Calu3 (cell line): ENCODE data around the gene CARD10. TPM values are rescaled to one million over a fixed set of nuclear protein-coding genes. Genes with fewer than 3 reads are reported as not detected.

ENCODE experiments used
- BruUV-seq: library from RNA; stranded (reverse); fragments of 400-500 nt; replicated peaks from 2 replicates; lab custom pipeline; 2021; lab: Mats Ljungman, UMichigan
- CTCF ChIA-PET: fragments of 300-600 bp; sonication (Branson Sonifier 250); formaldehyde crosslinking; loops from one replicate; lab custom pipeline; 2022; ENCODE audit warnings: antibody characterized with exemption; lab: Charles Lee
- DNase-seq: peaks from one replicate; pipeline ENCODE4 v3.0.0; 2022
- H3K27ac Mint-ChIP-seq: one replicate; pipeline ENCODE4 v1.8.0; 2022; ENCODE audit warnings: mixed read lengths; ENCODE audit not compliant: unreplicated experiment
- H3K27me3 Mint-ChIP-seq: one replicate; pipeline ENCODE4 v1.8.0; 2022; ENCODE audit warnings: mixed read lengths; ENCODE audit not compliant: unreplicated experiment
- H3K36me3 Mint-ChIP-seq: one replicate; pipeline ENCODE4 v1.8.0; 2022; ENCODE audit warnings: mild to moderate bottlenecking, moderate library complexity, mixed read lengths; ENCODE audit not compliant: insufficient read depth, unreplicated experiment
- H3K4me1 Mint-ChIP-seq: one replicate; pipeline ENCODE4 v1.8.0; 2022; ENCODE audit warnings: mild to moderate bottlenecking, low read depth, mixed read lengths; ENCODE audit not compliant: unreplicated experiment
- H3K4me3 Mint-ChIP-seq: one replicate; pipeline ENCODE4 v1.8.0; 2022; ENCODE audit warnings: mild to moderate bottlenecking, low read depth, moderate library complexity, mixed read lengths; ENCODE audit not compliant: unreplicated experiment
- H3K9me3 Mint-ChIP-seq: one replicate; pipeline ENCODE4 v1.8.0; 2022; ENCODE audit warnings: low read depth, mixed read lengths; ENCODE audit not compliant: unreplicated experiment
- intact Hi-C: fragments of 100-400 bp; cut with micrococcal nuclease; formaldehyde crosslinking; loops from one replicate; pipeline ENCODE4 v1.10.0; 2022; ENCODE audit not compliant: unreplicated experiment
- total RNA-seq: library from RNA; stranded (reverse); gene quantifications from 2 replicates; pipeline ENCODE4 v1.2.3, GENCODE V29; 2022
- TF ChIP-seq, protein P1 (sequence below): fragments of 200-600 bp; IDR thresholded peaks from one replicate; pipeline ENCODE4 v1.8.0; 2022; ENCODE audit warnings: antibody characterized with exemption; ENCODE audit not compliant: unreplicated experiment

The CARD10 gene
- total RNA-seq, 1 experiment from 2014 or later = 49.2 TPM

DNA sequence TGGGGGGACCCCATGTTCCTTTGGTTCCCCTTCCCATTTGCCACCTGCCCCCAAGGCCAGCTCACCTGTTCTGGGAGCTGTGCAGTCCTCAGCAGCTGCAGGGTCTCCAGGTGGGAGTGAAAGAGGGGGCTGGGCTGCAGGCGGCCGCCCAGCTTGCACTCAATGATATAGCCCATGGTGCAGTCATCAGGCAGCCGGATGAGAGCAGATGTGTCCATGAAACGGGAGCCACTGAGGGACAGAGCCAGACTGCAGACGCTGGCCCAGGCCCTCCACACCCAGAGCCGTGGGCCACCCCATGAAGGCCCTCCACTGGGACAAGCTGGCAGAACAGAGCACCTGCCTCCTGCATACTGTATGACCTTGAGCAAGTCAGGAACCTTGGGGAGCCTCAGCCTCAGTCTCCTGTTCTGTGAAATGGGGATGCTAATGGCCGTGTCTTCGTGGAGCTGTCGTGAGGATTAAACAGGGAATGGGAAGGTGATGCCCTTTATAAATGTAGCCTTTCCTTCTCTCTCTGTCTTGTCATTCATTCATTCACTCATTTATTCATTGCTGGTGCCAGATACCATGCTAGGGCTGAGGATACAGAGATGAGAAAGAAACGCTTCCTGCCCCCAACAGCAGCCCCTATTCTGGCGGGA, 44.6 kb downstream of the CARD10 start:
- no TSS peak for BruUV-seq
- no peaks in the 10 kb centered on the region for H3K27me3 Mint-ChIP-seq
- CTCF ChIA-PET = interaction anchor here (0.6 to 0.7 kb wide), 2 partner anchors 143 to 343 kb away, joined by 3 read pairs; no protein-coding TSS in a partner anchor
- DNase-seq = no peak
- TF ChIP-seq, protein P1, sequence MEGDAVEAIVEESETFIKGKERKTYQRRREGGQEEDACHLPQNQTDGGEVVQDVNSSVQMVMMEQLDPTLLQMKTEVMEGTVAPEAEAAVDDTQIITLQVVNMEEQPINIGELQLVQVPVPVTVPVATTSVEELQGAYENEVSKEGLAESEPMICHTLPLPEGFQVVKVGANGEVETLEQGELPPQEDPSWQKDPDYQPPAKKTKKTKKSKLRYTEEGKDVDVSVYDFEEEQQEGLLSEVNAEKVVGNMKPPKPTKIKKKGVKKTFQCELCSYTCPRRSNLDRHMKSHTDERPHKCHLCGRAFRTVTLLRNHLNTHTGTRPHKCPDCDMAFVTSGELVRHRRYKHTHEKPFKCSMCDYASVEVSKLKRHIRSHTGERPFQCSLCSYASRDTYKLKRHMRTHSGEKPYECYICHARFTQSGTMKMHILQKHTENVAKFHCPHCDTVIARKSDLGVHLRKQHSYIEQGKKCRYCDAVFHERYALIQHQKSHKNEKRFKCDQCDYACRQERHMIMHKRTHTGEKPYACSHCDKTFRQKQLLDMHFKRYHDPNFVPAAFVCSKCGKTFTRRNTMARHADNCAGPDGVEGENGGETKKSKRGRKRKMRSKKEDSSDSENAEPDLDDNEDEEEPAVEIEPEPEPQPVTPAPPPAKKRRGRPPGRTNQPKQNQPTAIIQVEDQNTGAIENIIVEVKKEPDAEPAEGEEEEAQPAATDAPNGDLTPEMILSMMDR = no peak
- H3K36me3 Mint-ChIP-seq = peaks cover 8% of the 10 kb centered on the region
- intact Hi-C loops = no loop called here
- H3K9me3 Mint-ChIP-seq = no peaks in the 10 kb centered on the region
- no peak overlapping the region for H3K4me3 Mint-ChIP-seq
- no peak overlapping the region for H3K27ac Mint-ChIP-seq
- H3K4me1 Mint-ChIP-seq = no peaks in the 10 kb centered on the region

DNA sequence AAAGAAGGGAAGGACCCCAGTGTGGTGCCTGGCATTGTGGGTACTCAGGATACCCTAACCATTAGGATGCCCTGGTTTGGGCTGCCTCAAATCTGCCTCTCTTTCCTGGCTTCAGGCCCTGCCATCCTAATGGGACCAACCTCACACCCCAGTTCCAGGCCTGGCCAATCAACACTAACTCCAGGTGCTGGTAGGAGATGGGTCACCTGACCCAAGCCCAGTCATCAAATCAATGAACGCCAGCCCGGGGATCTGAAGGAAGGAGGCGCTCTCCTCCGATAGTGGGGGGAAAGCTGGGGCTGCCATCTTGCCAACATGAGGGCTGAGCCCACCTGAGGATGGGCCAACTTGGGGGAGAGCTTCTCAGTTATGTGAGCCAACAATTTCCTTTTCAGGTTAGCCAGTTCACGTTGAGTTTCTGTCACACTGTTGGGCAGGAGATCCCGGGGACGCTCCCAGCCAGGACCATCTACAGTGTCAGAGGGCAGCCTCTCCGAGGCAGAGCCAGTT, 45.7 kb downstream of the CARD10 start:
- CTCF ChIA-PET = interaction anchor here (1.0 to 1.1 kb wide), 2 partner anchors 25 to 149 kb away, joined by 3 to 8 read pairs; no protein-coding TSS in a partner anchor
- BruUV-seq = no TSS peak
- no peaks in the 10 kb centered on the region for H3K9me3 Mint-ChIP-seq
- H3K27ac Mint-ChIP-seq = no peak overlapping the region
- peaks cover 8% of the 10 kb centered on the region for H3K36me3 Mint-ChIP-seq
- H3K4me3 Mint-ChIP-seq = no peak overlapping the region
- intact Hi-C loops = no loop called here
- TF ChIP-seq, protein P1 = no peak
- DNase-seq = no peak
- H3K4me1 Mint-ChIP-seq = no peaks in the 10 kb centered on the region
- H3K27me3 Mint-ChIP-seq = no peaks in the 10 kb centered on the region

DNA sequence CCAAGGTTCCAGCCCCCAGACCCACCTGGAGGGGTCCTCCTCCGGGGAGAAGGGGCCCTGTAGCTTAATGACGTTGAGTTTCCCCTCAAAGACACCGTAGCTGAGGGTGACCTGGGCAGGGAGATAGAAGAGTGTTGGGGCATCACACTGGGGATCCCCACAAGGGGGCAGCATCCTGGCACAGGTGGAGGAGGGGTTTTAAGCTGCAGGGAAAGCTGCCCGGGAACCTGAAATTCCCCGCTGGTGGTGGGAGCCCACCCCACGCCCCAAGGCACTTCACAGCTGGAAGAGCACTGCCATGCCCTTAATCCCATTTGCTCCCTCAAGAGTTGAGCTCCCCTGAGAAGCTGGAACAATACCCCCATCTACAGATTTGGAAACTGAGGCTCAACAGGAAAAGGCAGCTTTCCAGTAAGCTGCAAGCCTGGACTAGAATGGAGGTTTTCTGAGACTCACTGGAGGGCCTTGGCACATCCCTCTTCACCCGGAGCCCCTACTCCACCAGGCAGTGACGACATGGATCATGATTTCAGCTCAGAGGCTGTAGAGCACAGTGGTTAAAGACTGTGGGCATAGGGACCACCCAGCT, 46.7 kb downstream of the CARD10 start:
- intact Hi-C loops = no loop called here

DNA sequence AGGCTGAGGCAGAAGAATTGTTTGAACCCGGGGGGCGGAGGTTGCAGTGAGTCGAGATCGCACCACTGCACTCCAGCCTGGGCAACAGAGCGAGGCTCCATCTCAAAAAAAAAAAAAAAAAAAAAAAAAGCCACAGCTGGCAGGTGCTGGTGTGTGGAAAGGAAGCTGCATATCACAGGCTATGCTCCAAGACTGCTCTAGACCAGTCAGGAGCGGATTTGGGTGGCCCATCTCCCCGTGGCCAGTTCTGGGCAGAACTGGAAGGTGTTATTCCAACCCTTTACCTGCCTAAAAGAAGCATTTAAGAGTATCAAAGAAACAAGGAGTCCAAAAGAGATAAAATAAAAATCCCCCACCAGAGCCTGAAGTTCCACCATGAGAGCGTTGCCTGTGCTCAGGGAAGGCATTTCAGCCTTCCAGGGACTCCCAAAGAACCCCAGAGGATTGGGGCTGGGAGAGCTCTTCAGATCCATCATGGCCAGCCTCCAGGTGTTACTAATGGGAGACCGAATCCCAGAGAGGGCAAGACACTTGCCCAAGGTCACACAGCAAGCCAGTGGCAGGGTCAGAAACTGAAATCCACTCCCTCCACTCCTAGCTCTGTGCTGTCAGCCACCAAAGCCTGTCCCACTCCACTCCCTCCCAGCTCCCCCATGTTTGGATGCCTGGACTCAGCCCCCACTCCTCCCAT, 47.3 kb downstream of the CARD10 start:
- Mint-ChIP-seq H3K4me3 (no peak overlapping the region), H3K36me3 (peaks cover 8% of the 10 kb centered on the region), H3K27ac (no peak overlapping the region), H3K9me3 (no peaks in the 10 kb centered on the region), H3K27me3 (no peaks in the 10 kb centered on the region), H3K4me1 (no peaks in the 10 kb centered on the region)
- BruUV-seq = no TSS peak
- TF ChIP-seq, protein P1 = no peak
- DNase-seq = no peak
- intact Hi-C loops = no loop called here
- CTCF ChIA-PET = interaction anchor here (0.8 to 1.8 kb wide), 13 partner anchors 15 to 148 kb away, joined by 3 to 13 read pairs (median 5); partner anchors contain the start of gene MFNG

More for the DNA sequence above, 46.7 kb downstream of the CARD10 start:
- Mint-ChIP-seq H3K27ac (no peak overlapping the region), H3K4me3 (no peak overlapping the region), H3K4me1 (no peaks in the 10 kb centered on the region), H3K27me3 (no peaks in the 10 kb centered on the region), H3K36me3 (peaks cover 8% of the 10 kb centered on the region), H3K9me3 (no peaks in the 10 kb centered on the region)
- peak; percentile 77 for DNase-seq
- CTCF ChIA-PET = interaction anchor here (0.6 to 1.8 kb wide), 17 partner anchors 14 to 229 kb away, joined by 3 to 13 read pairs (median 5); partner anchors contain the start of genes MFNG and RAC2
- TF ChIP-seq, protein P1 = peak; percentile 77
- BruUV-seq = no TSS peak
